ENCODE results near the gene TRAF3.
"Not testable (repeated sequence)": the region's sequence is repeated elsewhere in the genome, so short reads cannot be mapped to it uniquely, and the experiment has no call there.

The TRAF3 gene

DNA sequence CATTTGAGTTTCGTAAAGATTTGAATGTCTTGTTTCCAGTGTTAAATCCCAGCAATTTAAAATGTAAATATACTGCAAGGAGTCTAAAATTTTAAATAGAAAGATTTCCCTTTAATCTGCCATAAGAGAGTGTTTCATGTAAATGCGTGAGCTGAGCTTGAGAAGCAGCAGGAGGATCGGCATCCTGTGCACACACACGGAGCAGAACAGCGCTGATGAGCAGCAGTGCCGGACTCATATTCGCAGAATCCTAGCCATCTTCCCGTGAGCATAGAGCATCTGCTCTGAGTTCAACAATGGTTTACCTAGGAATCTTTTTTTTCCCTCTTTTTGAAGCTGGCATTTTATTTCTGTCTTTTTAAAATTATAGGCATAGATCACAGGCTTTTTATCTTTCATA is 115.4 kb downstream of the TRAF3 start:
- no peak for ATAC-seq

DNA sequence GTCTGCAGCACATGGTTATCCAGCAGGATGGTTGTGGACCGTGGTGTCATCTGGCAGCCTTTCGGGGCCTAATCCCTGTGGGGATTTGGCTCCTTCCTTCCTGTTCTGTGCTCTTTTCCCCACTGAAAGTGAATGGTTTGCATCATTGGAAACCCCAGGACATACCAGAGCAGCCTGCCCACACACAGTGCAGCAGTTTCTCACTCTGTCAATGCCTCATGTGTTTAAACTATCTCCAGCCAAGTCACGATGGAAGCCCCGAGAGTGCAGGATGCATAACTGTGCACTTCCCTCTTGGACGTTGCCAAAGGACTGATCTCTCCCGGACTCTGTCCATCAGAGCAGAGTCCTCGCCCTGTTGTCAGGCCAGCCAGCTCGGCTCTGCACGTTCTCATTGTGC is 116.2 kb downstream of the TRAF3 start:
- TF ChIP-seq ZNF8 (CRISPR knock-in tag; IDR thresholded peaks at IDR 0.05) (no peak), ARNTL (CRISPR knock-in tag; IDR thresholded peaks at IDR 0.05; ENCODE audit: borderline replicate concordance, low read depth) (no peak), ZNF565 (CRISPR knock-in tag; conservative IDR thresholded peaks at IDR 0.05; ENCODE audit: low read depth) (no peak), OSR1 (CRISPR knock-in tag; IDR thresholded peaks at IDR 0.05) (no peak), ISL1 (CRISPR knock-in tag; IDR thresholded peaks at IDR 0.05) (no peak), BACH2 (CRISPR knock-in tag; IDR thresholded peaks at IDR 0.05; ENCODE audit: borderline replicate concordance) (no peak)
- ATAC-seq = no peak

More for the DNA sequence above, 115.4 kb downstream of the TRAF3 start:
- TF ChIP-seq SNAI2 (CRISPR knock-in tag; IDR thresholded peaks at IDR 0.05) = no peak
- TF ChIP-seq TCF4 (CRISPR knock-in tag; IDR thresholded peaks at IDR 0.05; ENCODE audit: borderline replicate concordance) = no peak
- no peak for TF ChIP-seq ZFP30 (CRISPR knock-in tag; IDR thresholded peaks at IDR 0.05)
- no peak for TF ChIP-seq ZC3H10 (CRISPR knock-in tag; IDR thresholded peaks at IDR 0.05)
- no peak for TF ChIP-seq TSHZ2 (CRISPR knock-in tag; IDR thresholded peaks at IDR 0.05)
- TF ChIP-seq PPARA (CRISPR knock-in tag; IDR thresholded peaks at IDR 0.05; ENCODE audit: borderline replicate concordance) = no peak
- TF ChIP-seq ESRRG (CRISPR knock-in tag; IDR thresholded peaks at IDR 0.05) = no peak
- no peak for TF ChIP-seq RARB (CRISPR knock-in tag; IDR thresholded peaks at IDR 0.05)
- TF ChIP-seq POU6F1 (CRISPR knock-in tag; IDR thresholded peaks at IDR 0.05; ENCODE audit: borderline replicate concordance, low read depth) = no peak
- no peak for TF ChIP-seq ARNTL (CRISPR knock-in tag; IDR thresholded peaks at IDR 0.05; ENCODE audit: borderline replicate concordance, low read depth)
- TF ChIP-seq OSR1 (CRISPR knock-in tag; IDR thresholded peaks at IDR 0.05) = no peak
- TF ChIP-seq ZNF565 (CRISPR knock-in tag; conservative IDR thresholded peaks at IDR 0.05; ENCODE audit: low read depth) = no peak
- TF ChIP-seq, protein P1, sequence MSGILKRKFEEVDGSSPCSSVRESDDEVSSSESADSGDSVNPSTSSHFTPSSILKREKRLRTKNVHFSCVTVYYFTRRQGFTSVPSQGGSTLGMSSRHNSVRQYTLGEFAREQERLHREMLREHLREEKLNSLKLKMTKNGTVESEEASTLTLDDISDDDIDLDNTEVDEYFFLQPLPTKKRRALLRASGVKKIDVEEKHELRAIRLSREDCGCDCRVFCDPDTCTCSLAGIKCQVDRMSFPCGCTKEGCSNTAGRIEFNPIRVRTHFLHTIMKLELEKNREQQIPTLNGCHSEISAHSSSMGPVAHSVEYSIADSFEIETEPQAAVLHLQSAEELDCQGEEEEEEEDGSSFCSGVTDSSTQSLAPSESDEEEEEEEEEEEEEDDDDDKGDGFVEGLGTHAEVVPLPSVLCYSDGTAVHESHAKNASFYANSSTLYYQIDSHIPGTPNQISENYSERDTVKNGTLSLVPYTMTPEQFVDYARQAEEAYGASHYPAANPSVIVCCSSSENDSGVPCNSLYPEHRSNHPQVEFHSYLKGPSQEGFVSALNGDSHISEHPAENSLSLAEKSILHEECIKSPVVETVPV (CRISPR knock-in tag; IDR thresholded peaks at IDR 0.05) = no peak
- no peak for TF ChIP-seq ISL1 (CRISPR knock-in tag; IDR thresholded peaks at IDR 0.05)
- no peak for TF ChIP-seq BACH2 (CRISPR knock-in tag; IDR thresholded peaks at IDR 0.05; ENCODE audit: borderline replicate concordance)
- no peak for TF ChIP-seq ZNF70 (CRISPR knock-in tag; IDR thresholded peaks at IDR 0.05)
- TF ChIP-seq ZNF8 (CRISPR knock-in tag; IDR thresholded peaks at IDR 0.05) = no peak

GRCh38 chr14:102896735-102897134 is 119.5 kb downstream of the TRAF3 start:
- ATAC-seq = not testable (repeated sequence)

- ATAC-seq = no peak
- TF ChIP-seq ZNF565 (CRISPR knock-in tag; conservative IDR thresholded peaks at IDR 0.05; ENCODE audit: low read depth) (no peak), TSHZ2 (CRISPR knock-in tag; IDR thresholded peaks at IDR 0.05) (no peak), POU6F1 (CRISPR knock-in tag; IDR thresholded peaks at IDR 0.05; ENCODE audit: borderline replicate concordance, low read depth) (no peak), BACH2 (CRISPR knock-in tag; IDR thresholded peaks at IDR 0.05; ENCODE audit: borderline replicate concordance) (no peak), GLIS3 (CRISPR knock-in tag; IDR thresholded peaks at IDR 0.05) (no peak), RARB (CRISPR knock-in tag; IDR thresholded peaks at IDR 0.05) (no peak), ESRRG (CRISPR knock-in tag; IDR thresholded peaks at IDR 0.05) (no peak), ZC3H10 (CRISPR knock-in tag; IDR thresholded peaks at IDR 0.05) (no peak)
- TF ChIP-seq, protein P1 (CRISPR knock-in tag; IDR thresholded peaks at IDR 0.05) = no peak
Measured at GRCh38 chr14:102897299-102898027, 120.2 kb downstream of the TRAF3 start.

Measured in SK-N-SH treated with all-trans-retinoic acid at 6 μM for 48 hours (cell line).